GM23338 (cell line): ENCODE results near the gene KCNIP3. TPM values are rescaled to one million over a fixed set of nuclear protein-coding genes. Genes with fewer than 3 reads are reported as not detected.

ENCODE experiments used
- ATAC-seq: fragments of 200-7000 bp; cut with Tn5 transposase; 3 replicates; pipeline ENCODE4 v1.9.1; 2020
- DNase-seq: peaks from one replicate; pipeline ENCODE4 v3.0.0-alpha.2; 2015; ENCODE audit warnings: low spot score
- H2AFZ ChIP-seq: fragments of 200-600 bp; sonication (generic); 2 replicates; pipeline ENCODE4 v1.8.0; 2016; ENCODE audit warnings: antibody characterized with exemption, mild to moderate bottlenecking, moderate library complexity
- H3F3A ChIP-seq: fragments of 200-600 bp; sonication (generic); replicated peaks from 2 replicates; pipeline ENCODE4 v1.8.0; 2017; ENCODE audit warnings: antibody characterized with exemption, mixed run types, low read depth
- H3K27ac ChIP-seq: fragments of 200-600 bp; sonication (generic); 2 replicates; pipeline ENCODE4 v1.6.1; 2016; ENCODE audit warnings: low read depth
- H3K27me3 ChIP-seq: fragments of 200-600 bp; sonication (generic); 2 replicates; pipeline ENCODE4 v1.8.0; 2016; ENCODE audit warnings: mild to moderate bottlenecking, mixed run types, moderate library complexity; ENCODE audit not compliant: insufficient read depth
- H3K36me3 ChIP-seq: fragments of 200-600 bp; sonication (generic); 2 replicates; pipeline ENCODE4 v1.8.0; 2016; ENCODE audit warnings: mild to moderate bottlenecking; ENCODE audit not compliant: insufficient read depth
- H3K4me1 ChIP-seq: fragments of 200-600 bp; sonication (generic); 2 replicates; pipeline ENCODE4 v1.8.0; 2016; ENCODE audit warnings: mild to moderate bottlenecking, moderate library complexity; ENCODE audit not compliant: insufficient read depth
- H3K4me2 ChIP-seq: fragments of 200-600 bp; sonication (generic); 2 replicates; pipeline ENCODE4 v1.7.1; 2017; ENCODE audit warnings: mixed run types
- H3K4me3 ChIP-seq: fragments of 200-600 bp; sonication (generic); 2 replicates; pipeline ENCODE4 v1.6.1; 2016; ENCODE audit warnings: mixed run types
- H3K79me2 ChIP-seq: fragments of 200-600 bp; sonication (generic); replicated peaks from 2 replicates; pipeline ENCODE4 v1.8.0; 2017; ENCODE audit warnings: mild to moderate bottlenecking; ENCODE audit not compliant: insufficient read depth
- H3K9me2 ChIP-seq: fragments of 200-600 bp; sonication (generic); 2 replicates; pipeline ENCODE4 v1.8.0; 2017; ENCODE audit not compliant: insufficient read depth
- H4K20me1 ChIP-seq: fragments of 200-600 bp; sonication (generic); replicated peaks from 2 replicates; pipeline ENCODE4 v1.8.0; 2017; ENCODE audit warnings: mild to moderate bottlenecking; ENCODE audit not compliant: insufficient read depth
- H3K27ac Mint-ChIP-seq: 2 replicates; pipeline ENCODE4 v1.8.0; 2020; ENCODE audit warnings: inconsistent platforms, mild to moderate bottlenecking, moderate library complexity, mixed read lengths
- H3K27me3 Mint-ChIP-seq: 3 replicates; pipeline ENCODE4 v1.8.0; 2022; ENCODE audit warnings: low read depth, mild to moderate bottlenecking, moderate library complexity, mixed read lengths, inconsistent platforms; ENCODE audit not compliant: insufficient read depth, poor library complexity
- H3K36me3 Mint-ChIP-seq: 3 replicates; pipeline ENCODE4 v1.8.0; 2021; ENCODE audit warnings: low read depth, mild to moderate bottlenecking, inconsistent platforms, moderate library complexity, mixed read lengths
- H3K4me1 Mint-ChIP-seq: 3 replicates; pipeline ENCODE4 v1.8.0; 2020; ENCODE audit warnings: mild to moderate bottlenecking, inconsistent platforms, mixed read lengths
- H3K4me3 Mint-ChIP-seq: 3 replicates; pipeline ENCODE4 v1.8.0; 2021; ENCODE audit warnings: moderate library complexity, mild to moderate bottlenecking, inconsistent platforms, mixed read lengths
- H3K9me3 Mint-ChIP-seq: 3 replicates; pipeline ENCODE4 v1.8.0; 2020; ENCODE audit warnings: moderate library complexity, mild to moderate bottlenecking, inconsistent platforms, mixed read lengths
- POLR2AphosphoS5 ChIP-seq: IDR thresholded peaks from 2 replicates; pipeline ENCODE4 v1.6.1; 2016; ENCODE audit warnings: antibody characterized with exemption, low read depth
- polyA plus RNA-seq: library from polyadenylated mRNA; unstranded; fragments of >200 nt; fragmentation: Nextera tagmentation; extraction: Ambion mirVana; gene quantifications from 2 replicates; pipeline ENCODE4 v1.2.1, GENCODE V29; 2016
- total RNA-seq: library from RNA; depleted of rRNA; stranded (reverse); fragments of >200 nt; shearing (Covaris generic); gene quantifications from 2 replicates; pipeline ENCODE4 v1.2.3, GENCODE V29; 2014
- TF ChIP-seq, protein P1 (sequence below): fragments of 250-450 bp; sonication (Bioruptor Pico); IDR thresholded peaks from 2 replicates; pipeline ENCODE4 v1.5.0; 2020; ENCODE audit warnings: mild to moderate bottlenecking, moderate library complexity
- TF ChIP-seq, protein P2 (sequence below): IDR thresholded peaks from one replicate; pipeline ENCODE4 v1.6.1; 2018; ENCODE audit warnings: antibody characterized with exemption; ENCODE audit not compliant: unreplicated experiment

The KCNIP3 gene
- total and polyA plus RNA-seq, 2 experiments from 2014 or later, result 0.32 to 0.83 TPM

DNA sequence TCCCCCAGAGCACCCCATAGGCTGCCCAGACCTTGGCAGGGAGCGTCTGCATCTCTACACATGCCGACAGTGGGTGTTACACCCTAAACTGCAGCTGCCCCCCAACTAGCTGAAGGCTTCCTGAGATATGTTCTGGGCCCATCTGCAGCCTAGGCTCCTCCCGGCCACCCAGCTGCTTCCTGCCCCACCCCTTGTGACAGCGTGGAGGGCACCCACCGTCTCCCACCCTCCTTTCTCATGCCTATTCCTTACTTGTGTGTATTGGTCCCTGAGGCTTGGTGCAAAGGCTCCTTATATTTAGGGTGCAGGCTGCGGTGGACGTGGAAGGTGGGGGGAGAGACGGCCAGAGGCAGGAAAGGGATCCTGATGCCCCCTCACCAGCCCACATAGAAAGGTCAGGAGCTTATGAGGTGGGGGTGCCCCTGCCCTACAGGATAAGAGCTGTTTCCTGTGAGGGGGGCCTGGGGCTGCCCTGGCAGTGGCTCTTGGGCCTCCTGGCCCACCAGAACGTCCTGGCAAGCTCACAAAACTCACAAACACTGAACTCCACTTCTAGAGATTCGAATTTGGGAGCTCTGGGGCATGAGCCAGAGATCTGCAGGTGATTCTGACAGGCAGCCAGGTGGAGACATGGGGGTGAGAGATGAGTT lies 30.2 kb upstream of the KCNIP3 start:
- Mint-ChIP-seq H3K36me3 (no peaks in the 10 kb centered on the region; the same call in 2 of the 3 replicates), H3K27ac (no peak overlapping the region), H3K27me3 (peaks cover 16% of the 10 kb centered on the region), H3K9me3 (no peaks in the 10 kb centered on the region; the same call in 2 of the 3 replicates), H3K4me3 (no peak overlapping the region), H3K4me1 (peaks cover 2% of the 10 kb centered on the region; the same call in 2 of the 3 replicates)
- Histone ChIP-seq H3K4me1 (no peaks in the 10 kb centered on the region), H3K4me3 (no peak overlapping the region), H3K36me3 (no peaks in the 10 kb centered on the region), H3K27ac (no peak overlapping the region), H3K27me3 (no peaks in the 10 kb centered on the region), H4K20me1 (no peaks in the 10 kb centered on the region), H3K79me2 (no peaks in the 10 kb centered on the region), H3K9me2 (no peaks in the 10 kb centered on the region), H3K4me2 (no peak overlapping the region), H3F3A (no peaks in the 10 kb centered on the region), H2AFZ (no peak overlapping the region)
- TF ChIP-seq, protein P1, sequence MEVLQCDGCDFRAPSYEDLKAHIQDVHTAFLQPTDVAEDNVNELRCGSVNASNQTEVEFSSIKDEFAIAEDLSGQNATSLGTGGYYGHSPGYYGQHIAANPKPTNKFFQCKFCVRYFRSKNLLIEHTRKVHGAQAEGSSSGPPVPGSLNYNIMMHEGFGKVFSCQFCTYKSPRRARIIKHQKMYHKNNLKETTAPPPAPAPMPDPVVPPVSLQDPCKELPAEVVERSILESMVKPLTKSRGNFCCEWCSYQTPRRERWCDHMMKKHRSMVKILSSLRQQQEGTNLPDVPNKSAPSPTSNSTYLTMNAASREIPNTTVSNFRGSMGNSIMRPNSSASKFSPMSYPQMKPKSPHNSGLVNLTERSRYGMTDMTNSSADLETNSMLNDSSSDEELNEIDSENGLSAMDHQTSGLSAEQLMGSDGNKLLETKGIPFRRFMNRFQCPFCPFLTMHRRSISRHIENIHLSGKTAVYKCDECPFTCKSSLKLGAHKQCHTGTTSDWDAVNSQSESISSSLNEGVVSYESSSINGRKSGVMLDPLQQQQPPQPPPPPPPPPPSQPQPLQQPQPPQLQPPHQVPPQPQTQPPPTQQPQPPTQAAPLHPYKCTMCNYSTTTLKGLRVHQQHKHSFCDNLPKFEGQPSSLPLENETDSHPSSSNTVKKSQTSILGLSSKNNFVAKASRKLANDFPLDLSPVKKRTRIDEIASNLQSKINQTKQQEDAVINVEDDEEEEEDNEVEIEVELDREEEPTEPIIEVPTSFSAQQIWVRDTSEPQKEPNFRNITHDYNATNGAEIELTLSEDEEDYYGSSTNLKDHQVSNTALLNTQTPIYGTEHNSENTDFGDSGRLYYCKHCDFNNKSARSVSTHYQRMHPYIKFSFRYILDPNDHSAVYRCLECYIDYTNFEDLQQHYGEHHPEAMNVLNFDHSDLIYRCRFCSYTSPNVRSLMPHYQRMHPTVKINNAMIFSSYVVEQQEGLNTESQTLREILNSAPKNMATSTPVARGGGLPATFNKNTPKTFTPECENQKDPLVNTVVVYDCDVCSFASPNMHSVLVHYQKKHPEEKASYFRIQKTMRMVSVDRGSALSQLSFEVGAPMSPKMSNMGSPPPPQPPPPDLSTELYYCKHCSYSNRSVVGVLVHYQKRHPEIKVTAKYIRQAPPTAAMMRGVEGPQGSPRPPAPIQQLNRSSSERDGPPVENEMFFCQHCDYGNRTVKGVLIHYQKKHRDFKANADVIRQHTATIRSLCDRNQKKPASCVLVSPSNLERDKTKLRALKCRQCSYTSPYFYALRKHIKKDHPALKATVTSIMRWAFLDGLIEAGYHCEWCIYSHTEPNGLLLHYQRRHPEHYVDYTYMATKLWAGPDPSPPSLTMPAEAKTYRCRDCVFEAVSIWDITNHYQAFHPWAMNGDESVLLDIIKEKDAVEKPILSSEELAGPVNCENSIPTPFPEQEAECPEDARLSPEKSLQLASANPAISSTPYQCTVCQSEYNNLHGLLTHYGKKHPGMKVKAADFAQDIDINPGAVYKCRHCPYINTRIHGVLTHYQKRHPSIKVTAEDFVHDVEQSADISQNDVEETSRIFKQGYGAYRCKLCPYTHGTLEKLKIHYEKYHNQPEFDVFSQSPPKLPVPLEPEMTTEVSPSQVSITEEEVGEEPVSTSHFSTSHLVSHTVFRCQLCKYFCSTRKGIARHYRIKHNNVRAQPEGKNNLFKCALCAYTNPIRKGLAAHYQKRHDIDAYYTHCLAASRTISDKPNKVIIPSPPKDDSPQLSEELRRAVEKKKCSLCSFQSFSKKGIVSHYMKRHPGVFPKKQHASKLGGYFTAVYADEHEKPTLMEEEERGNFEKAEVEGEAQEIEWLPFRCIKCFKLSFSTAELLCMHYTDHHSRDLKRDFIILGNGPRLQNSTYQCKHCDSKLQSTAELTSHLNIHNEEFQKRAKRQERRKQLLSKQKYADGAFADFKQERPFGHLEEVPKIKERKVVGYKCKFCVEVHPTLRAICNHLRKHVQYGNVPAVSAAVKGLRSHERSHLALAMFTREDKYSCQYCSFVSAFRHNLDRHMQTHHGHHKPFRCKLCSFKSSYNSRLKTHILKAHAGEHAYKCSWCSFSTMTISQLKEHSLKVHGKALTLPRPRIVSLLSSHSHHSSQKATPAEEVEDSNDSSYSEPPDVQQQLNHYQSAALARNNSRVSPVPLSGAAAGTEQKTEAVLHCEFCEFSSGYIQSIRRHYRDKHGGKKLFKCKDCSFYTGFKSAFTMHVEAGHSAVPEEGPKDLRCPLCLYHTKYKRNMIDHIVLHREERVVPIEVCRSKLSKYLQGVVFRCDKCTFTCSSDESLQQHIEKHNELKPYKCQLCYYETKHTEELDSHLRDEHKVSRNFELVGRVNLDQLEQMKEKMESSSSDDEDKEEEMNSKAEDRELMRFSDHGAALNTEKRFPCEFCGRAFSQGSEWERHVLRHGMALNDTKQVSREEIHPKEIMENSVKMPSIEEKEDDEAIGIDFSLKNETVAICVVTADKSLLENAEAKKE (CRISPR knock-in tag), result no peak
- no peak for TF ChIP-seq POLR2AphosphoS5
- TF ChIP-seq, protein P2, sequence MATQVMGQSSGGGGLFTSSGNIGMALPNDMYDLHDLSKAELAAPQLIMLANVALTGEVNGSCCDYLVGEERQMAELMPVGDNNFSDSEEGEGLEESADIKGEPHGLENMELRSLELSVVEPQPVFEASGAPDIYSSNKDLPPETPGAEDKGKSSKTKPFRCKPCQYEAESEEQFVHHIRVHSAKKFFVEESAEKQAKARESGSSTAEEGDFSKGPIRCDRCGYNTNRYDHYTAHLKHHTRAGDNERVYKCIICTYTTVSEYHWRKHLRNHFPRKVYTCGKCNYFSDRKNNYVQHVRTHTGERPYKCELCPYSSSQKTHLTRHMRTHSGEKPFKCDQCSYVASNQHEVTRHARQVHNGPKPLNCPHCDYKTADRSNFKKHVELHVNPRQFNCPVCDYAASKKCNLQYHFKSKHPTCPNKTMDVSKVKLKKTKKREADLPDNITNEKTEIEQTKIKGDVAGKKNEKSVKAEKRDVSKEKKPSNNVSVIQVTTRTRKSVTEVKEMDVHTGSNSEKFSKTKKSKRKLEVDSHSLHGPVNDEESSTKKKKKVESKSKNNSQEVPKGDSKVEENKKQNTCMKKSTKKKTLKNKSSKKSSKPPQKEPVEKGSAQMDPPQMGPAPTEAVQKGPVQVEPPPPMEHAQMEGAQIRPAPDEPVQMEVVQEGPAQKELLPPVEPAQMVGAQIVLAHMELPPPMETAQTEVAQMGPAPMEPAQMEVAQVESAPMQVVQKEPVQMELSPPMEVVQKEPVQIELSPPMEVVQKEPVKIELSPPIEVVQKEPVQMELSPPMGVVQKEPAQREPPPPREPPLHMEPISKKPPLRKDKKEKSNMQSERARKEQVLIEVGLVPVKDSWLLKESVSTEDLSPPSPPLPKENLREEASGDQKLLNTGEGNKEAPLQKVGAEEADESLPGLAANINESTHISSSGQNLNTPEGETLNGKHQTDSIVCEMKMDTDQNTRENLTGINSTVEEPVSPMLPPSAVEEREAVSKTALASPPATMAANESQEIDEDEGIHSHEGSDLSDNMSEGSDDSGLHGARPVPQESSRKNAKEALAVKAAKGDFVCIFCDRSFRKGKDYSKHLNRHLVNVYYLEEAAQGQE, result no peak
- ATAC-seq (no peak), DNase-seq (no peak)
